ENCODE measurements around the gene HPSE2. TPM values are rescaled to one million over a fixed set of nuclear protein-coding genes. Genes with fewer than 3 reads are reported as not detected.

The HPSE2 gene
- total and polyA plus RNA-seq, 2 of the 13 experiments (the other 11 are each of a cell fraction or from before 2014, with no cell fraction given) = 0.01 TPM; not detected in 1

- no peaks in the 10 kb centered on the region for H3K36me3 ChIP-seq (replicated peaks in 1 of 2; ENCODE audit: control insufficient read depth in 1 of 2, insufficient read depth in 2 of 2, low read length in 2 of 2)
- no peak overlapping the region for H3K27ac ChIP-seq (ENCODE audit: extremely low read length, insufficient read depth, low read length)
- no peaks in the 10 kb centered on the region for H3K79me2 ChIP-seq (ENCODE audit: insufficient read depth, low read length)
- H2AFZ ChIP-seq (ENCODE audit: low read length) = no peak overlapping the region
- H3K4me1 ChIP-seq (ENCODE audit: insufficient read depth, low read length) = peaks cover 14% of the 10 kb centered on the region; the same call in 1 of the 2 replicates
- peak; percentile 77 for DNase-seq (ENCODE audit: low spot score)
- POLR2A ChIA-PET = interaction anchor here (1.3 kb wide), 3 partner anchors 14 to 46 kb away, joined by 3 to 5 read pairs (median 4); partner anchors contain the start of genes HPS1 and PYROXD2
- BruUV-seq (replicated peaks) = no TSS peak
- H3K4me3 ChIP-seq (replicated peaks in 1 of 3; ENCODE audit: insufficient read depth in 1 of 3, low read depth in 2 of 3, low read length in 3 of 3) = no peak overlapping the region
- H3K4me2 ChIP-seq (ENCODE audit: low read depth, low read length) = no peak overlapping the region
- ATAC-seq = peak; percentile 91
- H4K20me1 ChIP-seq (ENCODE audit: insufficient read depth, low read length) = no peaks in the 10 kb centered on the region
- peaks cover 0 to 1% of the 10 kb centered on the region in 2 experiments; a peak in 2 of 5 replicates for H3K27me3 ChIP-seq (ENCODE audit: control insufficient read depth in 1 of 2, insufficient read depth in 2 of 2, low read length in 2 of 2)
- in situ Hi-C loops (cut with HindIII; ENCODE audit: extremely low pct_ligation_motif_present, low pct_unique_long_range_greater_than_20kb) = loop anchor here (25.0 kb wide), 1 partner anchor 576 kb away; no protein-coding TSS in a partner anchor
- intact Hi-C loops (cut with micrococcal nuclease; ENCODE audit: unreplicated experiment) = loop anchor here (10.0 kb wide), 1 partner anchor 404 kb away; no protein-coding TSS in a partner anchor
- no peak for FAIRE-seq
- 26% methylated on average over 3 of the region's 3 CpGs for WGBS (ENCODE audit: low lambda C conversion rate)
- CTCF ChIA-PET (ENCODE audit: low intra/inter-chr PET ratio, low total read pairs) = no interaction called here
- no peak overlapping the region for H3K9ac ChIP-seq (ENCODE audit: insufficient read depth, low read depth, low read length)
- no peaks in the 10 kb centered on the region for H3K9me3 ChIP-seq (ENCODE audit: low read length)
- TF ChIP-seq RAD21 (CRISPR knock-in tag; IDR thresholded peaks at IDR 0.05) (no peak), RXRA (CRISPR knock-in tag; IDR thresholded peaks at IDR 0.05) (peak; percentile 21; the same call in 1 of the 2 replicates), ZNF432 (CRISPR knock-in tag; IDR thresholded peaks at IDR 0.05; ENCODE audit: borderline replicate concordance) (no peak), STAT6 (CRISPR knock-in tag; IDR thresholded peaks at IDR 0.05; ENCODE audit: borderline replicate concordance) (no peak), HBP1 (CRISPR knock-in tag; IDR thresholded peaks at IDR 0.05; ENCODE audit: low read depth) (0 out of 2 replicates have a peak, but pooled peaks have one; percentile 52), RBFOX2 (IDR thresholded peaks at IDR 0.05; ENCODE audit: low read depth, low read length) (no peak), DR1 (CRISPR knock-in tag; IDR thresholded peaks at IDR 0.05) (no peak), FOSL2 (CRISPR knock-in tag; IDR thresholded peaks at IDR 0.05) (peak; percentile 100), ARID3A (IDR thresholded peaks at IDR 0.05; ENCODE audit: low read depth, low read length) (peak; percentile 63)
Measured at GRCh38 chr10:98460837-98461499, 774.7 kb downstream of the HPSE2 start.
